B cell (primary cell): Measurements from ENCODE around the gene SH2D4B.

Source experiments
- CTCF ChIP-seq: fragments of 200-600 bp; IDR thresholded peaks from one replicate; pipeline ENCODE4 v1.8.0; 2022; ENCODE audit warnings: antibody characterized with exemption, mild to moderate bottlenecking
- EZH2 ChIP-seq: IDR thresholded peaks from 2 replicates; pipeline ENCODE4 v1.6.1; 2012; ENCODE audit warnings: borderline replicate concordance, low read depth, mild to moderate bottlenecking, moderate library complexity, low read length; ENCODE audit not compliant: insufficient read depth, poor library complexity, severe bottlenecking

- TF ChIP-seq CTCF (no peak), EZH2 (no peak)
Observed at GRCh38 chr10:80492848-80493521, 44.7 kb upstream of the SH2D4B start.
